ENCODE measurements around the gene SYT3. TPM values are rescaled to one million over a fixed set of nuclear protein-coding genes. Genes with fewer than 3 reads are reported as not detected.

The SYT3 gene
- total and polyA plus RNA-seq, 2 donors (not counting 3 experiments of a cell fraction or from before 2014, with no cell fraction given), result 0.11 to 0.53 TPM

DNA sequence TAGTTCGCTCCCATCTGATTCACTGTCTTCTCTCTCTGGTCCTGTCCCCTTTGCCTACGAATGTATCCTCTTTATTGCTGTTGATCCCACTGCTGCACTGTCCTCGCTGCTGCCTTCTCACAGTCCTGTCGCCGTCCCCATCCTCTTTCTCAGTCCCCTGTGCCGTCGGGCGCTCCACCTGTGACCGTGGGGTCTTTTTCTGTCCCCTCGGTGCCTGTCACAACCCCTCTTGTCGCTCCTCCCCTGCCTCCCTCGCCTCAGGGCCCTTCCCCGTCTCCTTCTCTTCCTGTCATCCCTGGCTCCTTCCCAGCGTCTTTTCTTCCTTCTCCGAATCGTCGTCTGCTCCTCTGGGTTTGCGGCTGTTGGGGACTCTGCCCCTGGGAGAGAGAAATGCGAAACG is 32.3 kb downstream of the SYT3 start:
- Histone ChIP-seq H3K27ac (ENCODE audit: insufficient read depth, low read depth, low read length) (no peak overlapping the region), H4K20me1 (replicated peaks; ENCODE audit: control insufficient read depth, extremely low read depth, insufficient read depth, low read length) (no peaks in the 10 kb centered on the region), H3K9me1 (replicated peaks; ENCODE audit: control insufficient read depth, extremely low read depth, insufficient read depth, low read length) (no peaks in the 10 kb centered on the region), H3K9ac (replicated peaks; ENCODE audit: extremely low read depth, insufficient read depth, low read length) (no peak overlapping the region), H3K4me2 (ENCODE audit: insufficient read depth, low read length) (no peak overlapping the region), H3K27me3 (ENCODE audit: control insufficient read depth in 2 of 2, insufficient read depth in 2 of 2, low read length in 2 of 2) (no peaks in the 10 kb centered on the region), H3K4me3 (replicated peaks in 1 of 3; ENCODE audit: insufficient read depth in 1 of 3, low read depth in 1 of 3, low read length in 3 of 3) (no peak overlapping the region), H3K36me3 (ENCODE audit: control insufficient read depth in 2 of 2, extremely low read depth in 1 of 2, insufficient read depth in 2 of 2, low read length in 2 of 2) (no peaks in the 10 kb centered on the region), H3K9me3 (replicated peaks; ENCODE audit: control insufficient read depth, insufficient read depth, low read length) (no peaks in the 10 kb centered on the region), H2AFZ (ENCODE audit: low read depth, low read length) (no peak overlapping the region), H3K4me1 (ENCODE audit: control insufficient read depth, extremely low read depth, insufficient read depth, low read length) (no peaks in the 10 kb centered on the region), H3K79me2 (ENCODE audit: control insufficient read depth, insufficient read depth, low read length) (no peaks in the 10 kb centered on the region)
- TF ChIP-seq, protein P1, sequence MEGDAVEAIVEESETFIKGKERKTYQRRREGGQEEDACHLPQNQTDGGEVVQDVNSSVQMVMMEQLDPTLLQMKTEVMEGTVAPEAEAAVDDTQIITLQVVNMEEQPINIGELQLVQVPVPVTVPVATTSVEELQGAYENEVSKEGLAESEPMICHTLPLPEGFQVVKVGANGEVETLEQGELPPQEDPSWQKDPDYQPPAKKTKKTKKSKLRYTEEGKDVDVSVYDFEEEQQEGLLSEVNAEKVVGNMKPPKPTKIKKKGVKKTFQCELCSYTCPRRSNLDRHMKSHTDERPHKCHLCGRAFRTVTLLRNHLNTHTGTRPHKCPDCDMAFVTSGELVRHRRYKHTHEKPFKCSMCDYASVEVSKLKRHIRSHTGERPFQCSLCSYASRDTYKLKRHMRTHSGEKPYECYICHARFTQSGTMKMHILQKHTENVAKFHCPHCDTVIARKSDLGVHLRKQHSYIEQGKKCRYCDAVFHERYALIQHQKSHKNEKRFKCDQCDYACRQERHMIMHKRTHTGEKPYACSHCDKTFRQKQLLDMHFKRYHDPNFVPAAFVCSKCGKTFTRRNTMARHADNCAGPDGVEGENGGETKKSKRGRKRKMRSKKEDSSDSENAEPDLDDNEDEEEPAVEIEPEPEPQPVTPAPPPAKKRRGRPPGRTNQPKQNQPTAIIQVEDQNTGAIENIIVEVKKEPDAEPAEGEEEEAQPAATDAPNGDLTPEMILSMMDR (IDR thresholded peaks at IDR 0.05; ENCODE audit: extremely low read depth in 1 of 2, insufficient read depth in 1 of 2, low read depth in 1 of 2, low read length in 2 of 2), result no peak
- TF ChIP-seq, protein P2, sequence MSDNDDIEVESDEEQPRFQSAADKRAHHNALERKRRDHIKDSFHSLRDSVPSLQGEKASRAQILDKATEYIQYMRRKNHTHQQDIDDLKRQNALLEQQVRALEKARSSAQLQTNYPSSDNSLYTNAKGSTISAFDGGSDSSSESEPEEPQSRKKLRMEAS (IDR thresholded peaks at IDR 0.05; ENCODE audit: insufficient read depth, insufficient read length), result no peak
- TF ChIP-seq JUN (IDR thresholded peaks at IDR 0.05; ENCODE audit: borderline replicate concordance, insufficient read depth, insufficient read length, low read depth) (no peak), GATA2 (IDR thresholded peaks at IDR 0.05; ENCODE audit: insufficient read depth, insufficient read length, low read depth, low read length) (no peak), POLR2AphosphoS5 (IDR thresholded peaks at IDR 0.05; ENCODE audit: insufficient read depth, low read depth, low read length) (no peak), POLR2A (IDR thresholded peaks at IDR 0.05; ENCODE audit: low read depth, low read length) (no peak), FOS (IDR thresholded peaks at IDR 0.05; ENCODE audit: borderline replicate concordance, insufficient read depth, low read length) (no peak), MYC (IDR thresholded peaks at IDR 0.05; ENCODE audit: low read depth, low read length) (no peak), EZH2 (IDR thresholded peaks at IDR 0.05; ENCODE audit: borderline replicate concordance, low read depth, low read length, severe bottlenecking) (no peak)
- BruUV-seq (replicated peaks), result no TSS peak
- intact Hi-C loops (cut with micrococcal nuclease), result loop anchor here (5.0 kb wide), 1 partner anchor 115 kb away; the partner anchor contains the start of gene CLEC11A
- FAIRE-seq (no peak), DNase-seq (ENCODE audit: low read depth, low spot score) (no peak)
- CTCF ChIA-PET, result interaction anchor here (0.7 to 1.7 kb wide), 12 partner anchors 9 to 314 kb away, joined by 3 to 15 read pairs (median 6); no protein-coding TSS in a partner anchor
- dilution Hi-C loops (cut with MboI; ENCODE audit: extremely low pct_ligation_motif_present, low sequenced_read_pairs), result no loop called here
- POLR2A ChIA-PET, result interaction anchor here (0.5 kb wide), 1 partner anchor 13 kb away, joined by 4 read pairs; no protein-coding TSS in a partner anchor
